Measurements from ENCODE around the gene EID3. TPM values are rescaled to one million over a fixed set of nuclear protein-coding genes. Genes with fewer than 3 reads are reported as not detected.
"Not testable (repeated sequence)": the region's sequence is repeated elsewhere in the genome, so short reads cannot be mapped to it uniquely, and the experiment has no call there.

EID3 gene
- total RNA-seq, 4 donors from 2014 or later: 6.2 to 24.9 (median 15.0) TPM

- Histone ChIP-seq H3K27ac (no peak overlapping the region), H3K27me3 (no peaks in the 10 kb centered on the region), H3K4me3 (no peak overlapping the region), H3K36me3 (peaks cover 30 to 91% of the 10 kb centered on the region in 2 donors), H3K9me3 (no peaks in the 10 kb centered on the region), H3K4me1 (no peaks in the 10 kb centered on the region)
- no peak for ATAC-seq
- 100% methylated on average over 1 of the region's 1 CpG; no CpG with 5 or more reads in 1 of the 2 donors for WGBS, 2 donors (ENCODE audit: low coverage in 1 of 2)
- TF ChIP-seq POLR2A (IDR thresholded peaks at IDR 0.05): no peak
- no peak for TF ChIP-seq CTCF (IDR thresholded peaks at IDR 0.05)
- TF ChIP-seq EP300 (IDR thresholded peaks at IDR 0.05): no peak
- TF ChIP-seq POLR2AphosphoS5 (IDR thresholded peaks at IDR 0.05): no peak
Measured at GRCh38 chr12:104323899-104324298, 20.4 kb downstream of the EID3 start.

DNA sequence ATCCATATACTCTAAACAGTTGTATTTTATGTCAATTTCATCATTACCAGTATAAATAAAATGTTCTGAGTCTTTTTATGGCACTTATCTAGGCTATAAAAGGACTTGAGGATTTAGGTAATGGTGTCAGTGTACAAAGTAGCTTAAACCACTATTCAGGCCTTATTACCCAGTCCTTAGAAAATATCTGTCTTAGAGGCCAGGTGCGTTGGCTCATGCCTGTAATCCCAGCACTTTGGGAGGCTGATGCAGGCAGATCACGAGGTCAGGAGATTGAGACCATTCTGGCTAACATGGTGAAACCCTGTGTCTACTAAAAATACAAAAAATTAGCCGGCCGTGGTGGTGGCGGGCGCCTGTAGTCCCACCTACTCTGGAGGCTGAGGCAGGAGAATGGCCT lies 24.7 kb downstream of the EID3 start:
- 100% methylated on average over 2 of the region's 6 CpGs; no CpG with 5 or more reads in 1 of the 2 donors for WGBS, 2 donors (ENCODE audit: low coverage in 1 of 2)
- not testable (repeated sequence) for H3K27ac ChIP-seq, H3K9me3 ChIP-seq, H3K4me3 ChIP-seq, H3K27me3 ChIP-seq, ATAC-seq, H3K4me1 ChIP-seq
- H3K36me3 ChIP-seq: peaks cover 8 to 93% of the 10 kb centered on the region in 2 donors

- Histone ChIP-seq H3K4me3 (no peak overlapping the region), H3K36me3 (peaks cover 8 to 95% of the 10 kb centered on the region in 2 donors), H3K27me3 (no peaks in the 10 kb centered on the region), H3K9me3 (no peaks in the 10 kb centered on the region), H3K27ac (no peak overlapping the region), H3K4me1 (no peaks in the 10 kb centered on the region)
- TF ChIP-seq POLR2A (IDR thresholded peaks at IDR 0.05) (no peak), CTCF (IDR thresholded peaks at IDR 0.05) (no peak), EP300 (IDR thresholded peaks at IDR 0.05) (no peak), POLR2AphosphoS5 (IDR thresholded peaks at IDR 0.05) (no peak)
- WGBS, 2 donors (ENCODE audit: low coverage in 1 of 2): 80% methylated on average over 1 of the region's 1 CpG
- no peak for ATAC-seq
Measured at GRCh38 chr12:104328790-104329189, 25.3 kb downstream of the EID3 start.

DNA sequence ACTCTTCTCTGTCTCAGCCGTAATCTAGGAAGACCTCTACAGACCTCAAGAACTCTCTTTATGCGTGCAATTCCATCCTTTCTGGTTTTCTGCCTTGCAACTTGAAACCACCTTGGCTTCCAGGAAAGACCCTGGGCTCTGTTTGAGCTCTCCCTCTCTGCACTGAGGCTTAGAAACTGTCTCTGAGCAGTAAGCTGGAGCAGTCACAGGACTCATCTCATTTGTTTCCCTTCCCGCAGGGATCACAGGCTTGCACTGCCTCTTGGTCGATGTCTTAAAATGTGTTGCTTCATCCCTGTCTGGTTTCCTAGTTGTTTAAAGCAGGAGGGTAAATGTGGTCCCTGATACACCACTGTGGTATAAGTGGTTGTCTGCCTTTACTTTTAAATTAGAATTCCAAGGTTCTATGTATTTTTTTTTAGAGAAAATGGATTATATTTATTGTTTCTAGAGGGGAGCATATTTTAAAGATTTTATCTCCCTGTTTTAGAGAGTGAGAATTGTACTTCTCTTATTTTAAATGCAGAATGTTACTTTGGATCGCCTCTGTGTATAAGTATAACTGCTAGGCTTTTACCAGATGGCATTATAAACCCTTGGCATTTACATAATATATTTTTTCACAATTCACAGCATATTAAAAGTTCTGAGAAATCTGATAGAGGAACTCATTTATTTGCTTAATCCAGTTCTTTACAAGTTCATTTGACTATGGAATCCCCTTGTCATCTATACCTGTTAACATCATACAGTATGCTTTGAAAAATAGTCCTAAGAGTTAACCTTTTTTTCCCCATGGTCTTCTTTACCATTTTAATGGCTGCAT lies 26.4 kb downstream of the EID3 start:
- Histone ChIP-seq H3K9me3 (no peaks in the 10 kb centered on the region), H3K4me3 (no peak overlapping the region), H3K4me1 (no peaks in the 10 kb centered on the region), H3K27ac (no peak overlapping the region), H3K27me3 (no peaks in the 10 kb centered on the region), H3K36me3 (peaks cover 4 to 95% of the 10 kb centered on the region in 2 donors)
- TF ChIP-seq POLR2A (IDR thresholded peaks at IDR 0.05) (no peak), EP300 (IDR thresholded peaks at IDR 0.05) (no peak), CTCF (IDR thresholded peaks at IDR 0.05) (no peak), POLR2AphosphoS5 (IDR thresholded peaks at IDR 0.05) (no peak)
- WGBS, 2 donors (ENCODE audit: low coverage in 1 of 2): 81 to 82% methylated on average over 3 to 5 of the region's 5 CpGs
- ATAC-seq: no peak

DNA sequence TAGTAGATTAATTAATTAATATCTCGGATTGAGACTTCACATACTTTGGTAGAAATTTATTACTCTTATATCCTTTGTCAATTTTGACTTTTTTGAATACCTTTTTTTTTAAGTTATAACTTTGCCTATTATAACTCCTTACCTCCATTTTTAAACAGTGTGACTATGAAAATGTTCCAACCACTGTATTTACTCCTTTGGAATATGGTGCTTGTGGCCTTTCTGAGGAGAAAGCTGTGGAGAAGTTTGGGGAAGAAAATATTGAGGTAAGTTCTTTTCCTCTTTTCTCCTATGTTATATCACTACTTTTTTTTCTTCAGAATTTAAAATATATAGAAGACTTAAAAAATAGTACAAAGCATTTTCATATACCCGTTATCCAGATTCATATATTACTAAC lies 27.8 kb downstream of the EID3 start:
- Histone ChIP-seq H3K36me3 (peaks cover 4 to 95% of the 10 kb centered on the region in 2 donors), H3K27me3 (no peaks in the 10 kb centered on the region), H3K9me3 (no peaks in the 10 kb centered on the region), H3K4me3 (no peak overlapping the region), H3K4me1 (no peaks in the 10 kb centered on the region), H3K27ac (no peak overlapping the region)
- WGBS, 2 donors (ENCODE audit: low coverage in 1 of 2): 85 to 91% methylated on average over 2 of the region's 2 CpGs
- no peak for ATAC-seq
- no peak for TF ChIP-seq CTCF (IDR thresholded peaks at IDR 0.05)
- TF ChIP-seq POLR2A (IDR thresholded peaks at IDR 0.05): no peak
- no peak for TF ChIP-seq POLR2AphosphoS5 (IDR thresholded peaks at IDR 0.05)
- TF ChIP-seq EP300 (IDR thresholded peaks at IDR 0.05): no peak

DNA sequence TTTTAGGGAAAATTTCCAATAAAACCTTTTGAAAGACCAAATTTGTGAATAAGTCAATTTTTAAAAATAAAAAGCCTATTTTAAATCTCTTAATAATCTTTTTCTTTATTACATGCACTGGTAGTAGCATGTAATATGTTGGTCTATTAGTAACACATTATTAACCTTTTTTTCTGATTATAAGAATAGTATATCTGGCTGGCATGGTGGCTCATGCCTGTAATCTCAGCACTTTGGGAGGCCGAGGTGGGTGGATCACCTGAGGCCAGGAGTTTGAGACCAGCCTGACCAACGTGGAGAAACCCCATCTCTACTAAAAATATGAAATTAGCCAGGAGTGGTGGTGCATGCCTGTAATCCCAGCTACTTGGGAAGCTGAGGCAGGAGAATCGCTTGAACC lies 28.7 kb downstream of the EID3 start:
- H3K4me3 ChIP-seq, H3K4me1 ChIP-seq, H3K27ac ChIP-seq, ATAC-seq, H3K27me3 ChIP-seq, H3K9me3 ChIP-seq: not testable (repeated sequence)
- H3K36me3 ChIP-seq: peaks cover 11 to 95% of the 10 kb centered on the region in 2 donors
- 60 to 94% methylated on average over 2 of the region's 3 CpGs for WGBS, 2 donors (ENCODE audit: low coverage in 1 of 2)
